Measurements from ENCODE around the gene PARVA. TPM values are rescaled to one million over a fixed set of nuclear protein-coding genes. Genes with fewer than 3 reads are reported as not detected.

PARVA gene
- total RNA-seq, 1 donor from 2014 or later: 75.4 TPM

- H3K27ac ChIP-seq (replicated peaks): peak overlapping the region; percentile 82
- no peaks in the 10 kb centered on the region for H3K9me3 ChIP-seq (replicated peaks)
- no peak for TF ChIP-seq CTCF (IDR thresholded peaks at IDR 0.05; ENCODE audit: borderline replicate concordance)
- intact Hi-C loops (cut with micrococcal nuclease): no loop called here
- no peaks in the 10 kb centered on the region for H3K27me3 ChIP-seq (ENCODE audit: low read depth)
- no peaks in the 10 kb centered on the region for H3K36me3 ChIP-seq
- peaks cover 78% of the 10 kb centered on the region for H3K4me1 ChIP-seq
- DNase-seq: no peak
- no peak overlapping the region for H3K4me3 ChIP-seq
These were observed 25.3 kb downstream of the PARVA start for GRCh38 chr11:12402691-12403120.

GRCh38 chr11:12403122-12403996 is 26.0 kb downstream of the PARVA start:
- no peaks in the 10 kb centered on the region for H3K36me3 ChIP-seq
- peaks cover 78% of the 10 kb centered on the region for H3K4me1 ChIP-seq
- no peaks in the 10 kb centered on the region for H3K27me3 ChIP-seq (ENCODE audit: low read depth)
- DNase-seq: no peak
- no peaks in the 10 kb centered on the region for H3K9me3 ChIP-seq (replicated peaks)
- intact Hi-C loops (cut with micrococcal nuclease): no loop called here
- TF ChIP-seq CTCF (IDR thresholded peaks at IDR 0.05; ENCODE audit: borderline replicate concordance): no peak
- no peak overlapping the region for H3K4me3 ChIP-seq
- peak overlapping the region; percentile 82 for H3K27ac ChIP-seq (replicated peaks)

GRCh38 chr11:12403997-12404350 is 26.6 kb downstream of the PARVA start:
- peak overlapping the region; percentile 82 for H3K27ac ChIP-seq (replicated peaks)
- H3K4me3 ChIP-seq: no peak overlapping the region
- H3K36me3 ChIP-seq: no peaks in the 10 kb centered on the region
- no peaks in the 10 kb centered on the region for H3K9me3 ChIP-seq (replicated peaks)
- TF ChIP-seq CTCF (IDR thresholded peaks at IDR 0.05; ENCODE audit: borderline replicate concordance): no peak
- DNase-seq: no peak
- intact Hi-C loops (cut with micrococcal nuclease): no loop called here
- peaks cover 76% of the 10 kb centered on the region for H3K4me1 ChIP-seq
- H3K27me3 ChIP-seq (ENCODE audit: low read depth): no peaks in the 10 kb centered on the region

- peak; percentile 38 for DNase-seq
- peaks cover 76% of the 10 kb centered on the region for H3K4me1 ChIP-seq
These were observed 27.1 kb downstream of the PARVA start for GRCh38 chr11:12404436-12404835.

GRCh38 chr11:12408156-12408770 is 30.9 kb downstream of the PARVA start:
- Histone ChIP-seq H3K4me1 (peaks cover 79% of the 10 kb centered on the region), H3K4me3 (no peak overlapping the region), H3K36me3 (no peaks in the 10 kb centered on the region), H3K9me3 (replicated peaks) (no peaks in the 10 kb centered on the region), H3K27me3 (ENCODE audit: low read depth) (no peaks in the 10 kb centered on the region), H3K27ac (replicated peaks) (peak overlapping the region; percentile 61)
- intact Hi-C loops (cut with micrococcal nuclease): no loop called here
- TF ChIP-seq CTCF (IDR thresholded peaks at IDR 0.05; ENCODE audit: borderline replicate concordance): no peak
- DNase-seq: no peak

More at GRCh38 chr11:12404436-12404835, 27.1 kb downstream of the PARVA start:
- Histone ChIP-seq H3K4me3 (no peak overlapping the region), H3K27me3 (ENCODE audit: low read depth) (no peaks in the 10 kb centered on the region), H3K9me3 (replicated peaks) (no peaks in the 10 kb centered on the region), H3K27ac (replicated peaks) (peak overlapping the region; percentile 82), H3K36me3 (no peaks in the 10 kb centered on the region)
- intact Hi-C loops (cut with micrococcal nuclease): no loop called here
- TF ChIP-seq CTCF (IDR thresholded peaks at IDR 0.05; ENCODE audit: borderline replicate concordance): no peak
